Bronchial epithelial cell (primary cell): Measurements from ENCODE around the gene COPB1. TPM values are rescaled to one million over a fixed set of nuclear protein-coding genes. Genes with fewer than 3 reads are reported as not detected.

ENCODE experiments used
- DNase-seq: peaks from one replicate; pipeline ENCODE4 v3.0.0-alpha.2; 2010; ENCODE audit warnings: low read depth
- FAIRE-seq: peaks from 2 replicates; lab custom pipeline; 2011; peaks lifted over from hg19 to GRCh38; lab: Jason Lieb, UNC
- H3K27me3 ChIP-seq: 2 replicates; pipeline ENCODE4 v1.5.1; 2011; ENCODE audit warnings: low read length; ENCODE audit not compliant: control insufficient read depth, insufficient read depth
- H3K36me3 ChIP-seq: 2 replicates; pipeline ENCODE4 v1.5.1; 2011; ENCODE audit warnings: low read length; ENCODE audit not compliant: control insufficient read depth, insufficient read depth
- H3K4me3 ChIP-seq: 2 replicates; pipeline ENCODE4 v1.5.1; 2011; ENCODE audit warnings: mild to moderate bottlenecking, low read depth, low read length, control low read depth
- total RNA-seq: library from RNA; depleted of rRNA; stranded (reverse); fragments of >200 nt; gene quantifications from 2 replicates; pipeline ENCODE4 v1.2.1, GENCODE V29; 2014
- TF ChIP-seq, protein P1 (sequence below): IDR thresholded peaks from 2 replicates; pipeline ENCODE4 v1.5.1; 2011; ENCODE audit warnings: mild to moderate bottlenecking, moderate library complexity, low read length, control low read depth, inconsistent platforms; ENCODE audit not compliant: insufficient read depth, severe bottlenecking

Gene COPB1
- total RNA-seq, 1 donor from 2014 or later: 192 TPM

GRCh38 chr11:14471127-14471526 lies 28.5 kb downstream of the COPB1 start:
- TF ChIP-seq, protein P1, sequence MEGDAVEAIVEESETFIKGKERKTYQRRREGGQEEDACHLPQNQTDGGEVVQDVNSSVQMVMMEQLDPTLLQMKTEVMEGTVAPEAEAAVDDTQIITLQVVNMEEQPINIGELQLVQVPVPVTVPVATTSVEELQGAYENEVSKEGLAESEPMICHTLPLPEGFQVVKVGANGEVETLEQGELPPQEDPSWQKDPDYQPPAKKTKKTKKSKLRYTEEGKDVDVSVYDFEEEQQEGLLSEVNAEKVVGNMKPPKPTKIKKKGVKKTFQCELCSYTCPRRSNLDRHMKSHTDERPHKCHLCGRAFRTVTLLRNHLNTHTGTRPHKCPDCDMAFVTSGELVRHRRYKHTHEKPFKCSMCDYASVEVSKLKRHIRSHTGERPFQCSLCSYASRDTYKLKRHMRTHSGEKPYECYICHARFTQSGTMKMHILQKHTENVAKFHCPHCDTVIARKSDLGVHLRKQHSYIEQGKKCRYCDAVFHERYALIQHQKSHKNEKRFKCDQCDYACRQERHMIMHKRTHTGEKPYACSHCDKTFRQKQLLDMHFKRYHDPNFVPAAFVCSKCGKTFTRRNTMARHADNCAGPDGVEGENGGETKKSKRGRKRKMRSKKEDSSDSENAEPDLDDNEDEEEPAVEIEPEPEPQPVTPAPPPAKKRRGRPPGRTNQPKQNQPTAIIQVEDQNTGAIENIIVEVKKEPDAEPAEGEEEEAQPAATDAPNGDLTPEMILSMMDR: no peak
- Histone ChIP-seq H3K4me3 (no peak overlapping the region), H3K36me3 (peaks cover 24% of the 10 kb centered on the region), H3K27me3 (no peaks in the 10 kb centered on the region)
- DNase-seq (no peak), FAIRE-seq (no peak)

- no peak for DNase-seq
- H3K36me3 ChIP-seq: peaks cover 18% of the 10 kb centered on the region
- no peak for FAIRE-seq
- no peak overlapping the region for H3K4me3 ChIP-seq
- TF ChIP-seq, protein P1: no peak
- H3K27me3 ChIP-seq: no peaks in the 10 kb centered on the region
Measured at GRCh38 chr11:14463623-14464022, 36.0 kb downstream of the COPB1 start.

DNA sequence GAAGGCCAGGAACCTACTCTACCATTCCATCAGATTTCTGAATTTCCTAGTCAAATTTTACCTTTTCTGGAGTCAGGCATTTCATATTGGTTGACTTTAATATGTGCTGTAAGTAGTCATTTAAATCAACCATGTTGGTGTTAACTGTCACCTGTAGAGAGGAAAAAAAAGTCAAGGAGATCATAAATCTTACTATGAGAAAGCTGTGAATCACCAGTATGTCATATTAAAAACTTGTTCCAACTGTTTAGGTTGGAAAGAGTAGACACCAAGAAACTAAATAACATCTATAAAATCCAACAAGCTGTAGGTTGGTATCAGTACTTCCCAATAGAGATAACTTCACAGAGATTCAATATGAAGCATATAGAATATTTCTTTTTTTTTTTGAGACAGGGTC lies 39.5 kb downstream of the COPB1 start:
- Histone ChIP-seq H3K27me3 (no peaks in the 10 kb centered on the region), H3K36me3 (peaks cover 11% of the 10 kb centered on the region), H3K4me3 (no peak overlapping the region)
- DNase-seq: peak; percentile 22
- TF ChIP-seq, protein P1: no peak
- FAIRE-seq: no peak

DNA sequence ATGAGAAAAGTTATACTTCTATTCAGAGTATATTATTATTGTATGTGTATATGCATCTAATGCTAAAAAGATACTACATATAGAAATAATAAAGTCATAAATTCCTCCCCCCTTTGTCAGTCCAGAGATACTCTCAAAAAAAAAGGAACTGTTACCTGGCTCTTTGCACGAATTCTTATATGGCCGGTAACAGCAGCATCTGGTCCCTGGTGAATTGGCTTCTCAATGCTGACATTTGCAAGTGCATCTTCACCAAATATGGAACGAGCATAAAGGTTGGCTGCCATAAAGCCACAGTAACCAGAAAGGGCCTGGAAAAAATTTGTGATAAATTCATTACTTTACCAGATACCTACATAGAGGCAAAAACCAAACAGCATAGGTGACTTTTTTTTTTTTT lies 41.2 kb downstream of the COPB1 start:
- Histone ChIP-seq H3K4me3 (no peak overlapping the region), H3K27me3 (no peaks in the 10 kb centered on the region), H3K36me3 (peaks cover 7% of the 10 kb centered on the region)
- TF ChIP-seq, protein P1: no peak
- DNase-seq (no peak), FAIRE-seq (no peak)

DNA sequence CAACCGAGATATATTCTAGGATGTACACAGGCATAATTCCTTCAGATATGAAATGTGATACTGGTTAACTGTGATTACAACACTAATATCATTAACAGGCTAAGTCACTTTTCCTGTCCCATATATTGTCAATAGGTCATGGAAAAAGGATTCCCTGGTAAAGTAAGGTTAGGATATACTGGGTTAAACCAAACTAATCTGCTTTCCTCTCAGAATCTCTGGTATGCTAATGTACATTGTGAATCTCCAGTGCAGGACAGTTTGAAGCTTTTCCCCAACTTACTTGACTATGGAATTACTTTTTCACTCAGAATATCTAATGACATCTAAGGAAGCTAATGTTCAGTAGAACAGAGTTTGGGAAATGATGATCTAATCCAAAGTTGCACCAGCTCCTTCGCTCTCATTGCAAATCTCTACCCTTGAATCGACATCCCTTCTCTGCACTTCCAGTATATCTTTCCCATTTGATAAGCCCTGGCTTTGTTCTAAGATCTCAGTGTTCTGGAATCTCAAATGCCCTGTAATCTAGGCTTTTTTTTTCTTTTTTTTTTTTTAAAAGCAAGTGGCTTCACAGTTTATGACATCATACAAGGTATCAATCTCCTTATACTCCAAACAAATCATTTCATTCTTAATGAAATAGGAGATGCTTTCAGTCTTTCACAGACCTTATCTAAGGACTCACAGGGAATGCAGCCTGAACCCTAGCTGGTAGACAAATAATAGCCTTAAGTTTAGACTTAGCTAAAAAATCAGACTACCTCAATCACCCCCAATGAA lies 43.8 kb downstream of the COPB1 start:
- Histone ChIP-seq H3K4me3 (no peak overlapping the region), H3K27me3 (no peaks in the 10 kb centered on the region), H3K36me3 (peaks cover 2% of the 10 kb centered on the region)
- TF ChIP-seq, protein P1: no peak
- DNase-seq (no peak), FAIRE-seq (no peak)
